ENCODE results near the gene ADM5.

Gene ADM5

GRCh38 chr19:49685845-49686332 is 3.5 kb upstream of the ADM5 start:
- H3K4me3 ChIP-seq (replicated peaks; ENCODE audit: low read depth, low read length) = no peak overlapping the region
- no peak for DNase-seq (ENCODE audit: low read depth)
- TF ChIP-seq, protein P1, sequence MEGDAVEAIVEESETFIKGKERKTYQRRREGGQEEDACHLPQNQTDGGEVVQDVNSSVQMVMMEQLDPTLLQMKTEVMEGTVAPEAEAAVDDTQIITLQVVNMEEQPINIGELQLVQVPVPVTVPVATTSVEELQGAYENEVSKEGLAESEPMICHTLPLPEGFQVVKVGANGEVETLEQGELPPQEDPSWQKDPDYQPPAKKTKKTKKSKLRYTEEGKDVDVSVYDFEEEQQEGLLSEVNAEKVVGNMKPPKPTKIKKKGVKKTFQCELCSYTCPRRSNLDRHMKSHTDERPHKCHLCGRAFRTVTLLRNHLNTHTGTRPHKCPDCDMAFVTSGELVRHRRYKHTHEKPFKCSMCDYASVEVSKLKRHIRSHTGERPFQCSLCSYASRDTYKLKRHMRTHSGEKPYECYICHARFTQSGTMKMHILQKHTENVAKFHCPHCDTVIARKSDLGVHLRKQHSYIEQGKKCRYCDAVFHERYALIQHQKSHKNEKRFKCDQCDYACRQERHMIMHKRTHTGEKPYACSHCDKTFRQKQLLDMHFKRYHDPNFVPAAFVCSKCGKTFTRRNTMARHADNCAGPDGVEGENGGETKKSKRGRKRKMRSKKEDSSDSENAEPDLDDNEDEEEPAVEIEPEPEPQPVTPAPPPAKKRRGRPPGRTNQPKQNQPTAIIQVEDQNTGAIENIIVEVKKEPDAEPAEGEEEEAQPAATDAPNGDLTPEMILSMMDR (IDR thresholded peaks at IDR 0.05; ENCODE audit: low read length, missing control alignments) = no peak

- no peak overlapping the region for H3K4me3 ChIP-seq (replicated peaks; ENCODE audit: low read depth, low read length)
- TF ChIP-seq, protein P1 (IDR thresholded peaks at IDR 0.05; ENCODE audit: low read length, missing control alignments) = no peak
- no peak for DNase-seq (ENCODE audit: low read depth)
These were observed 2.8 kb upstream of the ADM5 start for GRCh38 chr19:49686503-49687088.

GRCh38 chr19:49687150-49687549 is 2.2 kb upstream of the ADM5 start:
- H3K4me3 ChIP-seq (replicated peaks; ENCODE audit: low read depth, low read length) = no peak overlapping the region
- DNase-seq (ENCODE audit: low read depth) = no peak
- TF ChIP-seq, protein P1 (IDR thresholded peaks at IDR 0.05; ENCODE audit: low read length, missing control alignments) = no peak

DNA sequence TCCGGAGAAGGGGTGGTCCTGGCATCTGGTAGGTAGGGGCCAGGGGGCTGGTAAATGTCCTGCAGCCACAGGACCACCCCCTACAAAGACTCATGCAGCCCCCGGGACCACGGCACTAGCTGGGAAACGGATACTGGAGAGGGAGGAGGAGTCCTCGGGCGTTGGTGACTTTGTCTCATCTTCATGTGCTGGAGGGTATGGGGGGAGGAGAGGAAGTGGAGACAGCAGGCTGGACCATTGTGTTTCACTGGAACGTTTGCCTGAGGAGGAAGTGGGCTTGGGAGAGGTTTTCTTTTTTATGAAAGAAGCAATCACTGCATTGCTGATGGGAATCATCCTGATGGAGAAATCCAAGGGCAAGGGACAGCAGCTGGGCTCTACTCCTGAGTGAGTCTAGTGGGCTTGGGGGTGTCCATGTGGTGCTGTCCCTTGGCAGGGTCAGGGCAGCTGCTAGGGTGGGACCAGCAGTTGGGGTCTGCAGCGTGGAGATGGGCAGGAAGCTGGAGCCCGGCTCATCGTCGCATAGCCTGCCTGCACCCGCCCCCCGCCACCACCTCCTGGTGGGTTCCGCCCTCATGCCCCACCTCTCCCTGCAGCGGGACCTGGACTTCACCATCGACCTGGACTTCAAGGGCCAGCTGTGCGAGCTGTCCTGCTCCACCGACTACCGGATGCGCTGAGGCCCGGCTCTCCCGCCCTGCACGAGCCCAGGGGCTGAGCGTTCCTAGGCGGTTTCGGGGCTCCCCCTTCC is 1.7 kb upstream of the ADM5 start:
- TF ChIP-seq, protein P1 (IDR thresholded peaks at IDR 0.05; ENCODE audit: low read length, missing control alignments) = no peak
- DNase-seq (ENCODE audit: low read depth) = peak; percentile 60
- H3K4me3 ChIP-seq (replicated peaks; ENCODE audit: low read depth, low read length) = no peak overlapping the region

DNA sequence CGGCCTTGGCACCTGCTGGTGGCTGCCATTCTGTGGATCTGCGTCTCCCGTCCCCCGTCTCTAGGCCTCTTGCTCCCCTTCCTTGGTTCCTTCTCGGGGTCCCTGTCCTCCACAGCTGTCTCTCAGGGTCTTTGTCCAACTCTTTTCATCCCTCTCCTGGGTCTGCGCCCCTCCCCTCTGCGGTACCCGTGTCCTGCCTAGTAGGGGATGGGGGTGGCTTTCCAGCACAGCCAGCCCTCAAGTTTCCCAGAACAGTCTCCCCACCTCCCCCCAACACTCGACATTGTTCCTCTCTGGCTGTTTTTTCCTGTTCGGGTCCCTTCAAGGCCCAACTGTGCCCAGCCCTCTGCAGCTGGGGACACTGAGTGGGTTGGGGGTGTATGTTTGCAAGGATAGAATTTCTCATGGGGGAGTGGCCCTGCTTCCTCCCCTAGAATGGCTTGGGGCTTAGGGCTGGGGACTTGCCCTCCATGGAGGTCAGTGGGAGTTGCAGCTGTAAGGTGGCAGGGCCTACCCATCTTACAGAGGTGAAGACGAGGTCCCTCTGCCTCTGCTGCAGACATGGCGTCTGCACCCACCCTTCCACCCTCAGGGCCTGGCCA is 762 bp upstream of the ADM5 start:
- no peak overlapping the region for H3K4me3 ChIP-seq (replicated peaks; ENCODE audit: low read depth, low read length)
- DNase-seq (ENCODE audit: low read depth) = no peak
- TF ChIP-seq, protein P1 (IDR thresholded peaks at IDR 0.05; ENCODE audit: low read length, missing control alignments) = no peak

- TF ChIP-seq, protein P1 (IDR thresholded peaks at IDR 0.05; ENCODE audit: low read length, missing control alignments) = no peak
- no peak for DNase-seq (ENCODE audit: low read depth)
- H3K4me3 ChIP-seq (replicated peaks; ENCODE audit: low read depth, low read length) = peak overlapping the region; percentile 55
These were observed 773 bp downstream of the ADM5 start for GRCh38 chr19:49690079-49690655.
